ENCODE results near the gene ZNF521.

ZNF521 gene

DNA sequence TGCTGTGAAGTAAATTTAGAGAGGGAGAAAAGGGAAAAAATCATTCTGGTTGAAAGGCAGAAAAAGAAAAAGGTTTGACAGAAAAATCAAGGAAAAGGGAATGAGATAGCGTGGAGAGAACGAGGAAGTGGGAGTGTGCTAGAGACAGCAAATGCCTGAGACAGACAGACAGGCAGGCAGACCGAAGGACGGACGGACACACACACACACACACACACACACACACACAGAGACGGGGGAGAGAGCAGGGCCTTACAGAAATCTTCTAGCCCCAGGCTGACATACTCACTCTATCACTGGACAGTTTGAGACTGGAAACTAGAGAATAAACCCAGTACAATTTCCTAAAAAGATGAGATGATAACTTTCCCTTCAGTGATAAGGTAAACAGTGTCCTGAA lies 238.4 kb downstream of the ZNF521 start:
- no peak for DNase-seq

DNA sequence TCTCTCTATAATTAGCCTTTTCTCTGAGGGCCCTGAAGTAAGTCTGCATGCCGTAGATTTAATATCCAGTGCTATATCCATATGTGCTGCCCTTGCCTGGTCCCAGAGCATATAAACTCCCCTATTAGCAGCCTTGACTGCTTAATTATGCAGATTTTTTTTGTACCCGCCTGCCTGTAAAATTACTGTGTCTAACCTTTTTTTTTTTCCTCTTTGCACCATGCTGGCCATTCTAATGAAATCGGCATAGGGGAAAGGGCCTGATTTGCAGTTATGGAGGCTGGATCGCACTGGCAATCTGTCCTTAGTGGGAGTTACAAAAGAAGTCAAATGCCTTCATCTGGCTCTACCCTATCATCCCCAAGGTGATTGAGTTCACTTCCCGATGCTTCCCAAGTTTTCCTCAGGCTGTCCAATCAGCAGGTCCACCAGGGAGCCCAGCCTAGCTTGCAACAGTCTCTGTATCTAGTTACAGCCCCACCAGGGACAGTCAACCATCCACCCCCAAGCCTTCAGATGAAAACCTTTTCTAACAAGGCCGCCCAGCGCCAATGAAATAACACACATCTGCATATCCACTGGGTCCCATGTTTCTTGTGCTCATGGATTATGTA lies 239.0 kb downstream of the ZNF521 start:
- DNase-seq: no peak

DNA sequence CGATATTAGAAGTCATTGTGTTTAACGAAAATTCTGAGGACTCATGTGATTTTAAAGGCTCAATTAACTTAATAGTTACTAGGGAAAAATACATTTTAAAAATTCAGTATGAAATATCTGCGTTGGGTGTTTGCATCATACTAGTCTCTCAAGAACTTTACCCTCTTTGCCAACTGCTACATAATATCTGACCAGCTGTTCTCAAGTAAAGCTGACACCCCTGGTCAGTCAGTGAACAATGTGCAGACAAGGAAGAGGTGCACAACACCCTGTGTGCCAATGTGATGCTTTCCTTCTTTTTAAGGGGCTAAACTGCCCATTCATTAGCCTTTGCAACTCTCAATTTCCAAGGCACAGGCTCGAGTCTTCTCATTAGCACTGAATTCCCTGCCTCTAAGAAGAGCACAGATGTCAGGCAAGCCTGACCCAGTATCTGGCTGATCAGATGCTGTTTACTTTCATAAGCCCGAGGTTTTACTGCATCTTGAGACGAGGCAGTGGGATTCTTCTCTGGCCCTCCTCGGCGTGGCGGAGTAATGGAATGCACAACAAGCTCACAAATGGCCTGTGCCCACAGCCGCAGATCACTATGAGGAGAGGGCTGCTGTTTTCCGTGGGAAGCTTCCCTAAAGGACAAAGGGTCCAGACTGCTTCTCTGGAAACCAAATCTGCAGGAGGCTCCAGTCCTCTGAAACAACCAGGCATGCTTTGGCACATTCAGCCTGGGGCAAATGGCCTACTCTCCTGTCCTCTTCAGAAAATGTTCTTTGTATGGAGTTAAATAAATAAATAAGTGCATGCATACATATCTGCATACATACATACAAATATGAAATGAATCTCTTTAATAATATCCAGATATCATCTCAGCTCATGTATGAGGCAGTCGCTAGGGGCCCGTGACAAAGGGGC lies 240.3 kb downstream of the ZNF521 start:
- DNase-seq: no peak

DNA sequence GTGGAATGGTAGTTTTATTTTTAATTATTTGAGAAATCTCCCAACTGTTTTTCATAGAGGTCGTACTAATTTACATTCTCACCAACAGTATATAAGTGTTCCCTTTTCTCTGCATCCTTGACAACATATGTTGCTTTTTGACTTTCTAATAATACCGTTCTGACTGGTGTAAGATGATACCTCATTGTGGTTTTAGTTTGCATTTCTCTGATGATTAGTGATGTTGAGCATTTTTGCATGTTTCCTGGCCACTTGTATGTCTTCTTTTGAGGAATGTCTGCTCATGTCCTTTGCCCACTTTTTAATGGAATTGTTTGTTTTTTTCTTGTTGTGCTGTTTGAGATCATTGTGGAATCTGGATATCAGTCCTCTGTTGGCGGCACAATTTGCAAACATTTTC lies 242.5 kb downstream of the ZNF521 start:
- no peak for DNase-seq

DNA sequence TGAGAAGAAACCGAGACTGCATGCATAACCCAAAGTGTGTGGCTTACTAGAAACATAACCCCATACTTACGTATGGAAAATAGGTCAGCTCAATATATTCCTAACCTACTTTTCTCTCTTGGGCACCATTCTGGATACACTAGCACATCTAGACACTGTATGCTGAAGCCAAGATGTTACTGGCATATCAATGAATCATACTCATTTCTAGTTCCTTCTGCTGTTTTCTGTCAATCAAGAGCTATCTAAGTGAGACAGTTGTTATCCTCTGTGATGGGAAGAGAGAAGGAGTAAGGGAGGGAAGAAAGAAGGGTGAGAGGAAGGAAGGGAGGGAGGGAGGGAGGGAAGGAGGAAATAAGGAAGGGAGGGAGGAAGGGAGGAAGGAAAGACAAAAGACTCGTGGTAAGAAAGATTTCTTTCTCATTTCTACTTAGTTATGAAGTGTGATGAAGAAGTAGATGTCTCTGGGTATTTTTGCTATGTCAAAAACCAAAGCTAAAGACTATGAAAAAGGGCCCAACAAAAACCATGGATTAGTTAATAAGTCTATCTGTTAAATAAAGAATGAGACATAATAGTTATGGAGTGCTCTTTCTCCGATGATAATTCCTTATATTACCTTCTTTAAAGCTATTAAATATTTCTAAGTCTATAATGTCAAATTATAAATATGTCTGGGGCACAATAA lies 248.4 kb downstream of the ZNF521 start:
- DNase-seq: no peak

DNA sequence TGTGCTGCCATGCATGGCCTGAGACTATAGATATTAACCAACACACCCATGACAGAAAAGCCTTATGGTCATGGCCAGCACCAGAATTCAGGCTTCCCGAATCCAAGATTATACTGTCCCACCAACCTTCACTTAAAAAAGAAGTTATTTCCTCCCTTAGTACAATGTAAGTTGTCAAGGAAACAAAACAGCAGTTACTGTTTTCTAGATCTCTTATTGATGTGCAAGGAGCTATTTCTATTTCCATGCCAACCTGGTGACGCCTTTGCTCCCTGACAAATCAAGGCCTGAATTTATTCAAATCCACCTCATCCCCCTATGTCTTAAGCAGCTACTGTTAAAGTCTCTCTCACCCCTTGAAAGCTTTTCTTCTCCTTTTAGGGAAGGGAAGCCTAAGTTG lies 249.3 kb downstream of the ZNF521 start:
- DNase-seq: no peak

DNA sequence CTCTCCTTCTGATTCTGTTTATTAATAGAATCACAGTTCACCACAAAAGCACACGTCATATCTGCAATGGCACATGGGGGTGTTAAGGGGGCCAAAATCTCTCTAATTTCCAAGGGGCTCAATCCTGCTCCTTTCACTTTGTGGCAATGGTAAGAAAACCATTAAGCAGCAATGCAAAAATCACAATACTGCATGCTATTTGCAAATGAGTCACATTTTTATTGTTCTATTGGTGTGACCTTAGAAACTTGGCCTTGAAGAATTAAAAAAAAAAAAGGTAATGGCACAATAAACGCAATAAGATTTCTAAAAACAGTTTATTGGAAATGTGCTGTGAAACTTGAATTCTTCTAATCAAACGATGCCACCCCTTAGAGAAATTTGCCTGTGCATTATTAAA lies 251.5 kb downstream of the ZNF521 start:
- no peak for DNase-seq

DNA sequence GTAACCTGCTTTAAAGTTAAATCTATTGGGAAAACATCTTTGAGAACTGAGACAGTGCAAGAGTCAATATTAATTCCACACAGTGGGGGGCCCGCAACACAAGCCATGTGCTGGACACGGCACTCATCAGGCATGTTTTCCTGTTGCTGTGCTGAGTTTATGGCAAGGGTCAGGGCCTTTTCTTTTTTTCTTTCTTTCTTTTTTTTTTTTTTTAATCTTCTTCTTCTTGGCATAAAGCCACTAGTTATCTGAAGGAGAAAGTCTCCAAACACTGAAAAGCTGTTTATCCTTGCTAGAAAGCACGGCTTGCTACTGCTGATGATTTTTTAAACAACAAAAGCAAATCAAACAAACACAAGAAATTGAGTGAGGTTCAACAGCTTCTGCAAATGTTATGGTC lies 252.1 kb downstream of the ZNF521 start:
- DNase-seq: no peak

DNA sequence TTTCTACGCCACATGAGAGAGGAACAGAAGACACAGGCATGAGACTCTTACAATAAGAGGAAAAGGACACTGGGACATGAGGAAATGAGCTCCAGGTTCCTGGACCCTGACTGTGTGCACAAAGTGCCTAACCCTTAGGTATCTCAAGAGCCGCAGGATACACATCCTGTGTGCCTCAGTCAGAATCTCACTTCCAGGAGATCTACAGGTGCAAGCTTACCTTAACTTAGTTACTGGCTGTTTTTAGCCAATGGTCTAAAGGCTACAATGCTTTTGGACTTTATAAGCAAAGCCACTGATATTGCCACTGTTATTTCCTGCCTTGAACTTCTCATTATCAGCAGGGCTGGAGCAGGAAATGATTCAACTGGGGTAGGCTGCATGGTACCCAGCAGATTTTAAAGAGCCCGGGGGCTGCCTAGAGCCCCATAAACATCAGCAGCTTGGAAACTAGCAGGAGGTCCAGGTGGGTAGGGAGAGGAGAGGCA lies 254.4 kb downstream of the ZNF521 start:
- DNase-seq: no peak

DNA sequence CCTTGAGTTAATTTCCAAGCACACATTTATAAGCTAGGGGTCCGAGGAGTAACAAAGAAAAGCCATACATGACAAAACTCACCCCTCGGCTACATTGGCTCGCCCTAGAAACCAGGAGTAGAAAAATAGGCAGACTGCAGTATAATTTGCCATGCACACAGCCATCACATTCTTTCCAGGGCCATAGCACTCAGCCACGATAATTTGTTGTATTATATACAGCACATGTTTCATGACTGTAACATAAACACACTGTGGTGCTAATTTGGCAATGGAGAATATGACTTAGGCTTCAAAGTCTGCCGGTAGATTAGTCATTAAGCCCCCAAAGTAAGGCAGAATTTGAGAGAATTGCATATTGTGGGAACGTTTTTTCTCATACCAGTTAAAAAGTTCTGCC lies 254.9 kb downstream of the ZNF521 start:
- no peak for DNase-seq

DNA sequence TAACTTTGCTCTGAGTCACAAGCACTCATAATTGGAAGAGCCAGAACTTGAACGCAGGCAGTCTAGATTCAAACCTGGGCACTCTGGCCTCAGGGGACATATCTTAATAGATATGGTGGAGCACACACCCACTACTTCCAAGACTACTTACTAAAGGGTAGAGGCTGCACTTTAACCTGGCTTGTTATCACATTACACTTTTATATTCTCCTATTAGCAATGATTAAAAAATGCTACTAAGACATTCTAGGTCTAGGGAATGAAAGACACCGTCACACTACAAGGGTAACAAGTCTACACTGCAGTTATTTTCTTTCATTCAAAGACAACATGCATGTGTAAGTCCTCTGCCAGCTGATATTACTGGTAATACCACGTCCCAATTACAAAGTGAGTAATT lies 258.8 kb downstream of the ZNF521 start:
- DNase-seq: no peak

DNA sequence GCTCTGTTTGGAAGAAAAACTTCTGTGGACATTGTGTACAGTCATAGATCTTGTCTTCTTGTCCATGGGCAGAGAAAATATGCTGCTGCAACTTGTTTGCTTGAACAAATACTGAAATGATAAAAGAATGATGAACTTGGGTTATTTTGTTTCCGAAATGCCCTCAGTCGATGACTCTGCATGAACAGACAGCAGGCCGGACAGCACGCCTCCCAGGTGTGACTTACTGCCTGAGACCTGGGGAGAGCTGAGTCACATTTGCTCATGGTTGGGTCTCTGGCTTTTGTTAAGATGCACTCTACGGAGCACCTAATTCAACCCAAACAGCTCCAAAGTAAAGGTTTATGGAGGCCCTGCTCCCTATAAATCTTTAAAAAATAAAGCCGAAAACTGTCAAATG lies 262.5 kb downstream of the ZNF521 start:
- DNase-seq: no peak

DNA sequence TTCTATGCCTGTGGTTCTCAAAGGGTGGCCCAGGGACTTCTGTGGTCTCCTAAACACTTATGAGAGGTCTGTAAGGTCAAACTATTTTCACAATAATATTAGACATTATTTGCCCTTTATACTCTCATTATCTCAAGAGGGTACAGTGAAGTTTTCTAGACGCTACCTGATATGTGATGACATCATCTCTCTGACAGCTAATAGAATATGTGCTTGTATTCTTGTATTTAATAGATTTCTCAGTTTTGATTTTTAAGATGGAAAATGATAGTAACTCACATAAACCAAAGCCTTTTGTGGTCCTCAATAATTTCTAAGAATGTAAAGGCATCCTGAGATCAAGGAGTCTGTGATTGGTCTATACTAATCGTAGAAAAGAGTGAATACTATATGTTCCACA lies 265.1 kb downstream of the ZNF521 start:
- DNase-seq: no peak

DNA sequence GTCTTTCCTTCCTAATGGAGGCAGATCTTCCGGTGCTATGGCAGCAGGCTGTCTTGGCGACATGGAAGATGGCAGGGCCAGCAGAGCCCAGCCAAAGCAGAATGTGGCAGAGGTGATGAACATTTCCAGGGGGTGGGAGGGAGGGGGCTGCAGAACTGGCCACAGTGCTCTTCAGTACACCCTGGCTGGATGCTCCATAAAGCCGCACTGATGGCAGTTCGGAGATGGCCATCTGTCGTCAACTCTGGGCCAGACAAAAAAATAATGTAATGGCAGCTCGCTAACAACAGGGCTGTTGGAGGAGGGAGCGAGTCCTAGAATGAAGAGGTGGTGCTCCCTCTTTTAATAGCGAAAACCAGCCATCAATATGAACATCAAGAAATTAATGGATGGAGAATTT lies 271.0 kb downstream of the ZNF521 start:
- no peak for DNase-seq

DNA sequence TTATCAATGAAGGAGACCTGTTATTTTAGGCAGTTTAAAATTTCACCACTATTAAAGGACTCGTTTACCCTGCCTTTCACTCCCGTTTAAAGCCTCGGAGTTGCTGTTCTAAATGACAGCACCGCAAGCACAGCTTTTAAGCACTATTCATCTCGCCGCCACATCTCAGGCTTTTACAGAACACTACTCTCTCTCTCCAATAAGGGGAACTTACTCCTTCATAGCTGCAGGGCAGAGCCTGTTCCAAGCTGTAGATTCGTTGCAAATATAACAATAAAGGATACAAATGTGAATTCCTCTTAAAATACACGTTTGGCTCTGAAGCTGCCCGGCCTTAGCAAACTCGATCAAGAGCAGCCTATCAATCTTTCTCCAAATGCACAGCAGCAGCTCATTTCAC lies 271.8 kb downstream of the ZNF521 start:
- no peak for DNase-seq

DNA sequence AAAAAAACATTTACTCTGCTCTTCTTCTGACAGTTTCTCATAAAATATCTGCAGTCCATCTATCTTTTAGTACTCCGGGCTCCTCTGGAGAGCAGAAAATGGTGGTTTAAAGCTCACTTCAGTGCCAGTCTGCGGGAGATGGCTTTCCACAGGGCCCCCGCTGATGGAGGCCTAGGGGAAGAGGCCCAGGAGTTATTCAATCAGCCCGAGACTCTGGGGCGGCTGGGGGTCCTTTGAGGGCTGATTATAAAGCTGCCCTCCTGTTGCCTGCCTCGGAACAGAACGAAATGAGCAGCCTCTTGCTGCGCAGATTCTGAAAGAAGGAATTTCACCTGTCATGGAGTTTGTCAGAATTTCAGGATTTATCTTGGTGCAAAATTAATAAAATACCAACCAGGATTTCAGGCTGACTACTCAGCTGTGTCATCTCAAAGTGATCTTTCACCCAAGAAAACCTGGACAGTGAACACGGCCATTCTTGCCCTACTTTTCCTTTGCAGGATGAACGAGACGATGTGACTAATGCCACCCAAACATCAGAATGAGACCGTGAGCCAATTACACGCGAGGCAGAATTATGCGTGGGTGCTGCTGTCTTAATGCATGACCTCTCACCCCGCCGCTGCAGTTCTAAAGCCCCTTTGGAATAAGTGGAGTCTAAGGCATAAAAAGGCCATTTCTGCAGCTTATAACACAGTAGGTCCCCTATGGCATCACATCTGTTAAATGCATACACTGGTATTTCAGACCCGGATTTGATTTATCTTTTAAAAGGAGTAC lies 273.8 kb downstream of the ZNF521 start:
- no peak for DNase-seq

DNA sequence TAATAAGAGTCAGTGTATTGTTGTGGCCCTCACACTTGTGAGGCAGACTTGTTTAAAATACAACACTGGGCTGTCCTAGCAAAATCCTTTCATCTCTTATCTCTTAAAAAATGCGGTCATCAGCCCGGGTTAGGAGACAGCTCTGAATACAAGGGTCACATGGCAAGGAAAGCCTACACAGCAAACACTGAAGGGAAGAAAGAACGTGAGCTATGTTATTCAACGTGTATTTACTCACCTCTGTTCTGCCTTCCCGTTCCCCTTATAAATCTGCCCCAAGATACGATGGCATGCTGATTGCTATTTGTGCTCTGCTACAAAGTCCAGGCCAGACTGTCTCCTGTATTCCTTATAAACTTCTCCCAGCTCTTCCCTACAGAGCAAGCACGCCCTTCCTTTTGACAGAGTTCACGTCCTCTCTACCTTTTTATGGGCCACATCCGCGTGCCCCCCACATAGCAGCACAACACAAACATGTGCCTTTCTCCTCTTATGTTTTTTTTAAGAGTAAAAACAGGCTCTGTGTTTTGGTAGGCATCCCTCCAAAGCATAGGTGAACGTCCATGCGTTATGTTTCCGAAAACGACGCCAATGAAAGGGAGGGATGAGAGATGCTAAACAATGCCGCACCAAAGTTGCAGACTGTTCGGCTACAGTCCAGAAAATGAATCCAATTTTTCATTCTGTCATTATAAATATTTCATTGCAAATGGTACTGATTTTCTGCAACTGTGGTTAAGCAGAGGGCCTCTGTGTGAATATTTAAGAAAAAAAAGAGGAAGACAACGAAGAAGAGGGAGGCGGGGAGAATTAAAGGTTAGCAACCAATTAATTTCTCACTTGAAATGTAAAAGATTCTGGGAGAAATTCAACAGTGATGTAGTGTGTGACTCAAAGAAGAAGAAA lies 274.7 kb downstream of the ZNF521 start:
- no peak for DNase-seq

DNA sequence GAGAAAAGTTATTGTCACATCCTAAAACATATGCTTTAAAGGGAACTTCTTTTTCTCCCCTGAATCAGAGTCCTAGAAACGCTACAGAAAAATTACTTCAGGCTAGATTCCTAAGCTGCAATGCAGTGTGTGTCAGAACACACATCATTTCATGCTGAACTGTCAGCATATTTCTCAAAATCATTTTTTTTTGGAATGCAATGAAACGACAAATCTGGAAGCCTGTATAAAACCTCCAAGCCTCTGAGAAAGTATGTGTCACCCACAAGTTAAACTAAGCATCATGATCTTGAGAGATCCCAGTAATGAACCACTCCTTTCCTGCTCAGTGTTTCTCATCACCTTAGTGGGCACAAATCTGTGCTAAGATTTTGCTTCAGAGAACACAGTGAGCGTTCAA lies 276.2 kb downstream of the ZNF521 start:
- no peak for DNase-seq

DNA sequence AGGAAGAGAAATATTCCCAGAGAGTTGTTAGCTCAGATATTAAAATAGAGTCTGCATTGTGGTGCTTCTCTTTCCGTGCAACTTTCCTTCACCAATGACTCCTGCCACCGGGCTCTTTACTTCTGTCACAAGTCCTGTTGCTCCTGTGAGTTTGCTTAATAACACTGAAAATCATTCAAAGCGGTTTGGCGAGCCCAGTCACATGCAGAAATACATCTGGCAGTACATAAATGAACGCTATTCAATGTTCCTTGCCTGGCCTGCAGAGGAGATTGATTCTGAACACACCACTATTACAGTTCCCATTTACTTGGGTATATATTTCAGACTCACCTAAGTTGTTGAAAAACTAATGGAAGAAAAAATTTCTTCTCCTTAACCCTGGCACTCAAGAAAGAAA lies 276.6 kb downstream of the ZNF521 start:
- DNase-seq: no peak

DNA sequence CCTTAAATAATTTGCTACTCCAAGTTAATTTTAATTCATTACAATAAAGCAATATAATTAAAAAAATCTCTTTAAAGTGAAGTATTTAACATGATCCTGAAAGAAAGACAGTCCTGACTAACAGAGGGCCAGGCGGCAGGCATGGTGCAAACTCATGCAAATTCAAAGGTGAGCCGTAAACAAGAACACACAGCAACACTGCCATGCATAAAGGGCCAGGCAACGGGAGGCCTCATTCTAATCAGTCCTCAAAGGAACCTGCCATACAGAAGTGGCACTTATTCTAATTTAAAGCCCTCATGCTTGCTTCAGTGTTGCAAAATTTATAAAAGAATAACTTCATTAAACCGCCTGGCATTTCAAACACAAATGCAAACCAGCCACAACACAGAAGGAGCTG lies 277.0 kb downstream of the ZNF521 start:
- DNase-seq: no peak

DNA sequence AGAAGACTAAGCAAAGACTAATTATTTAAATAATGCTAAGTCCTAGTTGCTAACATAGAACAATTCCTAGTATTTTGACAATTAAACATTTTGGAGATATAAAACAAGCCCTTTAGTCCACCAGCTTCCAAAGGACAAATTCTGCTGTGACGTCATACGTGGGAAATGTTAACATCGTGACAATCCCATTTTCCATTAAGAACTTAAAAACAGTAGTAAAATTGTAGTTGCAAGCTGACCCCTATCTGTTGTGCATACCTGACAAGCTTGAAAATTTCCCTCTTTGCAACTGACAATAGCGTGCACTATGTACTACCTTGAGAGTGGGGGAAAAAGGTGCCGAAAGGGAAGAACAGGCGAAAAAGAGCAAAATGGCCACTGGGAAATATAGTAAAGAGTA lies 279.8 kb downstream of the ZNF521 start:
- DNase-seq: no peak

All from effector CD8-positive, alpha-beta T cell (primary cell).